ENCODE data around the gene NCKAP5.

The NCKAP5 gene

DNA sequence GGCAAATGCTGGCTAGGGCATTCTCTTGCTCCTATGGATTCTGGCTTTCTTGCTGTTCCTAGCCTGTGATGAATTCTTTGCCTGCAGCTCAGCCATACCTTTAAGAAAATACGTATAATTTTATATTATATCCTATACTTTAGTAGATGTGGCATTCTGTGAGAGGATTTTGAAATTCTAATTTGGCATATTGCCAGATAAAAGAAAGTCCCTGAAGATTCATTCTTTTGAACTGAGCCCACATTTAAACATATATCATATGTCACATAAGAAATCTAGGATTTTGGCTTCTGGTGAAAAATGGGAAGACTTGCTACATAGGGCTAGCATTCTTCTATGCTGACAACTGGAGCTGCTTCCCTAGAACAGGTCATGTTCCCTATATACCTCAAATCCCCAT is 806.8 kb downstream of the NCKAP5 start:
- no peak overlapping the region for H4K91ac ChIP-seq (ENCODE audit: low read length)
- H3K4ac ChIP-seq (ENCODE audit: low read depth in 1 of 2, low read length in 2 of 2), result no peak overlapping the region
- H3K9ac ChIP-seq (ENCODE audit: low read length), result no peak overlapping the region
- no peak overlapping the region for H3K23ac ChIP-seq (ENCODE audit: low read length in 2 of 2)
- no peak overlapping the region for H2BK15ac ChIP-seq (ENCODE audit: low read depth, poor library complexity, severe bottlenecking)
- H4K8ac ChIP-seq (ENCODE audit: low read length), result no peak overlapping the region
- H3K79me1 ChIP-seq (replicated peaks; ENCODE audit: low read length, poor library complexity, severe bottlenecking), result no peaks in the 10 kb centered on the region
- no peak overlapping the region for H2AFZ ChIP-seq (ENCODE audit: low read depth, low read length)
- peaks cover 3% of the 10 kb centered on the region for H3K4me1 ChIP-seq (ENCODE audit: control insufficient read depth, insufficient read depth, low read depth, low read length)
- DNase-seq, result no peak
- H2BK12ac ChIP-seq (ENCODE audit: low read length in 2 of 2), result no peak overlapping the region
- H3K4me3 ChIP-seq (ENCODE audit: insufficient read depth in 1 of 2, low read depth in 1 of 2, low read length in 2 of 2), result no peak overlapping the region
- no peak overlapping the region for H3K18ac ChIP-seq (ENCODE audit: low read depth in 1 of 2, low read length in 2 of 2)
- H3K27me3 ChIP-seq (ENCODE audit: control insufficient read depth in 1 of 2, insufficient read depth in 1 of 2, low read length in 2 of 2), result no peaks in the 10 kb centered on the region
- H2BK5ac ChIP-seq (ENCODE audit: low read depth, low read length, poor library complexity, severe bottlenecking), result no peak overlapping the region
- H3K9me3 ChIP-seq (ENCODE audit: control insufficient read depth, low read length), result peaks cover 5% of the 10 kb centered on the region
- H3K27ac ChIP-seq (ENCODE audit: low read length, poor library complexity, severe bottlenecking), result no peak overlapping the region
- H3K4me2 ChIP-seq (ENCODE audit: low read length, poor library complexity, severe bottlenecking), result no peak overlapping the region
- H3K36me3 ChIP-seq (ENCODE audit: control insufficient read depth in 1 of 2, insufficient read depth in 2 of 2, low read depth in 1 of 2, low read length in 2 of 2), result no peaks in the 10 kb centered on the region
- H2BK120ac ChIP-seq (ENCODE audit: low read depth, low read length), result no peak overlapping the region
- no peak overlapping the region for H2AK5ac ChIP-seq (ENCODE audit: low read length, severe bottlenecking)
- no CpG with 5 or more reads among the region's 1 CpG for WGBS
- no peak overlapping the region for H3K14ac ChIP-seq (ENCODE audit: low read length in 2 of 2)

GRCh38 chr2:132760971-132761370 is 807.3 kb downstream of the NCKAP5 start:
- Histone ChIP-seq H3K4me2 (ENCODE audit: low read length, poor library complexity, severe bottlenecking) (no peak overlapping the region), H4K8ac (ENCODE audit: low read length) (no peak overlapping the region), H2AK5ac (ENCODE audit: low read length, severe bottlenecking) (no peak overlapping the region), H3K14ac (ENCODE audit: low read length in 2 of 2) (no peak overlapping the region), H3K23ac (ENCODE audit: low read length in 2 of 2) (no peak overlapping the region), H3K4me1 (ENCODE audit: control insufficient read depth, insufficient read depth, low read depth, low read length) (peaks cover 3% of the 10 kb centered on the region), H3K9ac (ENCODE audit: low read length) (no peak overlapping the region), H2AFZ (ENCODE audit: low read depth, low read length) (no peak overlapping the region), H3K4ac (ENCODE audit: low read depth in 1 of 2, low read length in 2 of 2) (no peak overlapping the region), H3K79me1 (replicated peaks; ENCODE audit: low read length, poor library complexity, severe bottlenecking) (no peaks in the 10 kb centered on the region), H4K91ac (ENCODE audit: low read length) (no peak overlapping the region), H2BK15ac (ENCODE audit: low read depth, poor library complexity, severe bottlenecking) (no peak overlapping the region), H3K27ac (ENCODE audit: low read length, poor library complexity, severe bottlenecking) (no peak overlapping the region), H3K27me3 (ENCODE audit: control insufficient read depth in 1 of 2, insufficient read depth in 1 of 2, low read length in 2 of 2) (no peaks in the 10 kb centered on the region), H3K9me3 (ENCODE audit: control insufficient read depth, low read length) (peaks cover 5% of the 10 kb centered on the region), H2BK5ac (ENCODE audit: low read depth, low read length, poor library complexity, severe bottlenecking) (no peak overlapping the region), H3K4me3 (ENCODE audit: insufficient read depth in 1 of 2, low read depth in 1 of 2, low read length in 2 of 2) (no peak overlapping the region), H2BK120ac (ENCODE audit: low read depth, low read length) (no peak overlapping the region), H2BK12ac (ENCODE audit: low read length in 2 of 2) (no peak overlapping the region), H3K18ac (ENCODE audit: low read depth in 1 of 2, low read length in 2 of 2) (no peak overlapping the region), H3K36me3 (ENCODE audit: control insufficient read depth in 1 of 2, insufficient read depth in 2 of 2, low read depth in 1 of 2, low read length in 2 of 2) (no peaks in the 10 kb centered on the region)
- DNase-seq, result no peak
- 58% methylated on average over 3 of the region's 4 CpGs for WGBS

GRCh38 chr2:132760405-132760804 is 807.9 kb downstream of the NCKAP5 start:
- Histone ChIP-seq H3K27ac (ENCODE audit: low read length, poor library complexity, severe bottlenecking) (no peak overlapping the region), H3K9me3 (ENCODE audit: control insufficient read depth, low read length) (peaks cover 5% of the 10 kb centered on the region), H3K9ac (ENCODE audit: low read length) (no peak overlapping the region), H2BK5ac (ENCODE audit: low read depth, low read length, poor library complexity, severe bottlenecking) (no peak overlapping the region), H3K4me3 (ENCODE audit: insufficient read depth in 1 of 2, low read depth in 1 of 2, low read length in 2 of 2) (no peak overlapping the region), H4K8ac (ENCODE audit: low read length) (no peak overlapping the region), H2BK120ac (ENCODE audit: low read depth, low read length) (no peak overlapping the region), H3K18ac (ENCODE audit: low read depth in 1 of 2, low read length in 2 of 2) (no peak overlapping the region), H3K36me3 (ENCODE audit: control insufficient read depth in 1 of 2, insufficient read depth in 2 of 2, low read depth in 1 of 2, low read length in 2 of 2) (no peaks in the 10 kb centered on the region), H3K23ac (ENCODE audit: low read length in 2 of 2) (no peak overlapping the region), H3K27me3 (ENCODE audit: control insufficient read depth in 1 of 2, insufficient read depth in 1 of 2, low read length in 2 of 2) (no peaks in the 10 kb centered on the region), H2AK5ac (ENCODE audit: low read length, severe bottlenecking) (no peak overlapping the region), H2BK12ac (ENCODE audit: low read length in 2 of 2) (no peak overlapping the region), H3K4ac (ENCODE audit: low read depth in 1 of 2, low read length in 2 of 2) (no peak overlapping the region), H3K14ac (ENCODE audit: low read length in 2 of 2) (no peak overlapping the region), H4K91ac (ENCODE audit: low read length) (no peak overlapping the region), H2AFZ (ENCODE audit: low read depth, low read length) (no peak overlapping the region), H3K4me2 (ENCODE audit: low read length, poor library complexity, severe bottlenecking) (no peak overlapping the region), H3K79me1 (replicated peaks; ENCODE audit: low read length, poor library complexity, severe bottlenecking) (no peaks in the 10 kb centered on the region), H2BK15ac (ENCODE audit: low read depth, poor library complexity, severe bottlenecking) (no peak overlapping the region), H3K4me1 (ENCODE audit: control insufficient read depth, insufficient read depth, low read depth, low read length) (peaks cover 3% of the 10 kb centered on the region)
- no peak for DNase-seq

GRCh38 chr2:132758995-132759394 is 809.3 kb downstream of the NCKAP5 start:
- no peak for DNase-seq
- Histone ChIP-seq H2BK120ac (ENCODE audit: low read depth, low read length) (no peak overlapping the region), H3K36me3 (ENCODE audit: control insufficient read depth in 1 of 2, insufficient read depth in 2 of 2, low read depth in 1 of 2, low read length in 2 of 2) (no peaks in the 10 kb centered on the region), H2BK15ac (ENCODE audit: low read depth, poor library complexity, severe bottlenecking) (no peak overlapping the region), H3K9ac (ENCODE audit: low read length) (no peak overlapping the region), H2BK12ac (ENCODE audit: low read length in 2 of 2) (no peak overlapping the region), H3K27ac (ENCODE audit: low read length, poor library complexity, severe bottlenecking) (no peak overlapping the region), H3K79me1 (replicated peaks; ENCODE audit: low read length, poor library complexity, severe bottlenecking) (no peaks in the 10 kb centered on the region), H2AFZ (ENCODE audit: low read depth, low read length) (no peak overlapping the region), H4K8ac (ENCODE audit: low read length) (no peak overlapping the region), H3K4me2 (ENCODE audit: low read length, poor library complexity, severe bottlenecking) (no peak overlapping the region), H3K27me3 (ENCODE audit: control insufficient read depth in 1 of 2, insufficient read depth in 1 of 2, low read length in 2 of 2) (no peaks in the 10 kb centered on the region), H3K4me3 (ENCODE audit: insufficient read depth in 1 of 2, low read depth in 1 of 2, low read length in 2 of 2) (no peak overlapping the region), H4K91ac (ENCODE audit: low read length) (no peak overlapping the region), H3K4ac (ENCODE audit: low read depth in 1 of 2, low read length in 2 of 2) (no peak overlapping the region), H3K9me3 (ENCODE audit: control insufficient read depth, low read length) (peaks cover 5% of the 10 kb centered on the region), H2AK5ac (ENCODE audit: low read length, severe bottlenecking) (no peak overlapping the region), H3K23ac (ENCODE audit: low read length in 2 of 2) (no peak overlapping the region), H3K14ac (ENCODE audit: low read length in 2 of 2) (no peak overlapping the region), H3K4me1 (ENCODE audit: control insufficient read depth, insufficient read depth, low read depth, low read length) (peaks cover 5% of the 10 kb centered on the region), H3K18ac (ENCODE audit: low read depth in 1 of 2, low read length in 2 of 2) (no peak overlapping the region), H2BK5ac (ENCODE audit: low read depth, low read length, poor library complexity, severe bottlenecking) (no peak overlapping the region)
